IPS-18a (cell line): ENCODE measurements around the gene USF2.

Experiments
- H3K27ac ChIP-seq: one replicate; pipeline ENCODE4 v1.5.1; 2013; ENCODE audit warnings: low read length
- H3K27me3 ChIP-seq: one replicate; pipeline ENCODE4 v1.6.1; 2013; ENCODE audit warnings: mild to moderate bottlenecking, low read length; ENCODE audit not compliant: control insufficient read depth, insufficient read depth
- H3K36me3 ChIP-seq: one replicate; pipeline ENCODE4 v1.6.1; 2013; ENCODE audit warnings: low read depth, low read length; ENCODE audit not compliant: control insufficient read depth
- H3K4me1 ChIP-seq: one replicate; pipeline ENCODE4 v1.6.1; 2013; ENCODE audit warnings: low read depth, low read length; ENCODE audit not compliant: control insufficient read depth
- H3K4me3 ChIP-seq: one replicate; pipeline ENCODE4 v1.5.1; 2013; ENCODE audit warnings: low read length
- H3K9ac ChIP-seq: one replicate; pipeline ENCODE4 v1.6.1; 2013; ENCODE audit warnings: mild to moderate bottlenecking, low read length, moderate library complexity
- H3K9me3 ChIP-seq: one replicate; pipeline ENCODE4 v1.6.1; 2013; ENCODE audit warnings: low read depth, low read length; ENCODE audit not compliant: control insufficient read depth

Gene USF2

DNA sequence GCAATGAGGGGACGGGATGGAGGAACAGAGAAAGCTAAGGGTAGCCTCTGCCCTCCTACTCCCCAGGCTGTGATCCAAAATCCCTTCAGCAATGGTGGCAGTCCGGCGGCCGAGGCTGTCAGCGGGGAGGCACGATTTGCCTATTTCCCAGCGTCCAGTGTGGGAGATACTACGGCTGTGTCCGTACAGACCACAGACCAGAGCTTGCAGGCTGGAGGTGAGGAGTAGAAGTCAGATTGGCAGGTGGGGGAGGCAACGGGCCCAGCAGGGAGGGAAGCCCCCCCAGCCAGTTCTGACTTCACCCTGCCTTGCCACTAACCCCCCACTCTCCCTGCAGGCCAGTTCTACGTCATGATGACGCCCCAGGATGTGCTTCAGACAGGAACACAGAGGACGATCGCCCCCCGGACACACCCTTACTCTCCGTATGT lies 1.6 kb downstream of the USF2 start:
- H3K4me1 ChIP-seq, result peaks cover 3% of the 10 kb centered on the region
- peaks cover 45% of the 10 kb centered on the region for H3K36me3 ChIP-seq
- no peak overlapping the region for H3K27ac ChIP-seq
- no peaks in the 10 kb centered on the region for H3K9me3 ChIP-seq
- H3K4me3 ChIP-seq, result peak overlapping the region; percentile 46
- no peak overlapping the region for H3K9ac ChIP-seq
- H3K27me3 ChIP-seq, result no peaks in the 10 kb centered on the region

DNA sequence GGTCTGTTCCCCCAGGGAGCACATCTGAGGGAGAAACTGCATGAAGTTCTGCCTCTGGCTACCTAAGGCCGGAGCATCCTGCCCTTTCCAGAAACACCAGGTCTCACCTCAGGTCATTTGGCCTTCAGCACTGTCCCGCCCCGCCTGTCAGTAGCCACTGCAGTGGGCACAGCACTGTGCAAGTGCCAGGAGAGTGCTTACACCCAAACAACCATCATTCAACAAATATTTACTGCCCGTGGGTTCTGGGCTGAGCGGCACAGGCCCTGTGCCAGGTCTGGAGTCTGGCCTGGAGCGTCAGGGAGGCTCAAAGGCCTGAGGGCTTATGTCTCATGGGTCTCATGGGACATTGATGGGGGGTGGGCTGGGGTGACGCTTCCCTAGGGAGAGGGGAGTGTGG lies 2.8 kb downstream of the USF2 start:
- Histone ChIP-seq H3K27ac (no peak overlapping the region), H3K4me1 (peaks cover 3% of the 10 kb centered on the region)

GRCh38 chr19:35272122-35272719 lies 3.5 kb downstream of the USF2 start:
- Histone ChIP-seq H3K4me3 (no peak overlapping the region), H3K27ac (no peak overlapping the region), H3K36me3 (peaks cover 50% of the 10 kb centered on the region), H3K27me3 (no peaks in the 10 kb centered on the region), H3K9me3 (no peaks in the 10 kb centered on the region), H3K9ac (no peak overlapping the region), H3K4me1 (no peaks in the 10 kb centered on the region)

More for the DNA sequence above, 2.8 kb downstream of the USF2 start:
- no peak overlapping the region for H3K4me3 ChIP-seq
- no peak overlapping the region for H3K9ac ChIP-seq
- no peaks in the 10 kb centered on the region for H3K27me3 ChIP-seq
- H3K9me3 ChIP-seq, result no peaks in the 10 kb centered on the region
- H3K36me3 ChIP-seq, result peaks cover 47% of the 10 kb centered on the region

DNA sequence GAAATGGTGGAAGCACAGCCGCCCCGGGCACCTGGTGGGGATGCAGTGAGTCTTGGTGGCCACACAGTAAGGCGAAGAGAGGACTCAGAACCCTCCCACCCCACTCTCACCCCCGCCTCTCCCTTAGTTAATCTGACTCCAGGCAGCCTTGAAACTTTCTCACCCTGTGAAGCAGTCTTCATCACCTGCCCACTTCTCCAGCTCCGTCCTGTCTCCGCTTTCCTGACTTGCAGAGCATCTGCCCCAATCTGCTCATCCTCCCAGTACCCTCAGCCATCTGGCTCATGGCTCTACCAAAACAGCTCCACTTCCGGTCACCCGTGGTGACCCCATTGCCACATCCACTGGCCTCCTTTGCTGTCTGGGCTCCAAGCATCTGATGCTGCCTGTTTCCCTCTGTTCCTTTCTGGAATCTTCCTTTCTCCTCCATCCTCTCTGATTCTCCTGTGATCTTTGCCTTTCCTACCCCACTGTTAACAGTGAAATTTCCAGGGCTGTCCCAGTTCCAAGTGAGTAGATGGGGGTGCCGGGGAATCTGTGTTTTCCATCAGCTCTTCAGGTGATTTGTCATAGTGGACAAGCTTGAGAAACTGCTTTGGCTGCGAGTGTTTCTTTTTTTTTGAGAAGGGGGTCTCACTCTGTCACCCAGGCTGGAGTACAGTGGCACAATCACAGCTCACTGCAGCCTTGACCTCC lies 4.3 kb downstream of the USF2 start:
- peaks cover 50% of the 10 kb centered on the region for H3K36me3 ChIP-seq
- no peaks in the 10 kb centered on the region for H3K4me1 ChIP-seq
- H3K9me3 ChIP-seq, result no peaks in the 10 kb centered on the region
- no peak overlapping the region for H3K4me3 ChIP-seq
- H3K9ac ChIP-seq, result no peak overlapping the region
- no peak overlapping the region for H3K27ac ChIP-seq
- no peaks in the 10 kb centered on the region for H3K27me3 ChIP-seq

DNA sequence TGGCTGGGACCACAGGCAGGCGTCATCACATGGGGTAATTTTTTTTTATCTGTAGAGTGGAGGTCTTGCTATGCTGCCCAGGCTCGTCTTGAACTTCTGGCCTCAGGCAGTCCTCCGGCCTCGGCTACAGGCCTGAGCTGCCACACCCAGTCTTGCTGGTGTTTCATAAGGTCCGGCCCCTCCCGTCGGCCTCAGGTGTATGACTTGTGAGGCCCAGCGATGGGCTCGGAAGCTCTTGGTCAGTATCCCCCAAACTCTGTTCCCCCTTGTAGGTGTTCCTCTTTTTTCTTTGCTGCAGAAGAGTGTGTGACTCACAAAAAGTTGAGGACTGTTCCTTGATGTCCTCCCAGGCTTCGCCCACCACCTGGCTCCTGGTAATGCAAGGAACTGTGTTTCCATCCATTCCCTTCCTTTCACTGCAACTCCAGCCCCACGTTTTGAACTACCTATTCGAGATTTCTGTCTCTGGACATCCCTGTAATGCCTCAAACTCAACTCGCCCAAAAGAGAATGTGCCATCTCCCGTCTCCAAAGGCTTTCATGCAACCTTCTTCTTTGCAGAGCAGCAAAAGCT lies 5.0 kb downstream of the USF2 start:
- Histone ChIP-seq H3K27ac (no peak overlapping the region), H3K9ac (no peak overlapping the region), H3K4me3 (no peak overlapping the region), H3K36me3 (peaks cover 50% of the 10 kb centered on the region), H3K9me3 (no peaks in the 10 kb centered on the region), H3K4me1 (no peaks in the 10 kb centered on the region), H3K27me3 (no peaks in the 10 kb centered on the region)

- no peak overlapping the region for H3K9ac ChIP-seq
- H3K27me3 ChIP-seq, result no peaks in the 10 kb centered on the region
- peaks cover 50% of the 10 kb centered on the region for H3K36me3 ChIP-seq
- H3K9me3 ChIP-seq, result no peaks in the 10 kb centered on the region
- no peak overlapping the region for H3K4me3 ChIP-seq
- no peak overlapping the region for H3K27ac ChIP-seq
- H3K4me1 ChIP-seq, result no peaks in the 10 kb centered on the region
Measured at GRCh38 chr19:35274323-35274722, 5.6 kb downstream of the USF2 start.

DNA sequence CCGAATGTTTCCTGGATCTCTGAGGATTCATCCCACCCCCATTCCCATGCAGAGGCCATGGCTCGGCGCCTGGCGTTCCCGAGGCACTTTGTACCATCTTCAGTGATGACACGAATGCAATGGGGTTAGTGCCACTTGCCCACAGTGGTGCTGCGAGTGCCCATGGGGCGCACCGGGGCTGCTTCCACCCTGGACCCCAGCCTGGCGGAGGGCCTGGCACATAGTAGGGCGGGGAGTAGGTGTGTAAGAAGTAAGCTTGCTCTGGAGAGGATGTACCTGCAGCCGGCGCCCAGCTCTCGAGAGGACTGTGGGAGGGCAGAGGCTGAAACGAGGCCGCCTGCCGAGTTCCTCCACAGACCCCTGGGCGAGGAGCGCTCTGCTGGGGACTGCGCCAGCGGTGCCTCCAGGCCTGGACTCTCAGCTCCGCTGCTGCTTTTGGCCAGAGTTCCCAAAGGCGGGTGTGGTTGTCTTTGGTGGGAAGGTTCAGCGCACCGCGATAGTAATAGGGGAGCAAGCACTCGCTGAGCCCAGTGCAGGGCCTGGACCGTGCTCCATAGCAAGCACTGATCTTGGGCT lies 8.0 kb downstream of the USF2 start:
- H3K9ac ChIP-seq, result no peak overlapping the region
- no peaks in the 10 kb centered on the region for H3K27me3 ChIP-seq

DNA sequence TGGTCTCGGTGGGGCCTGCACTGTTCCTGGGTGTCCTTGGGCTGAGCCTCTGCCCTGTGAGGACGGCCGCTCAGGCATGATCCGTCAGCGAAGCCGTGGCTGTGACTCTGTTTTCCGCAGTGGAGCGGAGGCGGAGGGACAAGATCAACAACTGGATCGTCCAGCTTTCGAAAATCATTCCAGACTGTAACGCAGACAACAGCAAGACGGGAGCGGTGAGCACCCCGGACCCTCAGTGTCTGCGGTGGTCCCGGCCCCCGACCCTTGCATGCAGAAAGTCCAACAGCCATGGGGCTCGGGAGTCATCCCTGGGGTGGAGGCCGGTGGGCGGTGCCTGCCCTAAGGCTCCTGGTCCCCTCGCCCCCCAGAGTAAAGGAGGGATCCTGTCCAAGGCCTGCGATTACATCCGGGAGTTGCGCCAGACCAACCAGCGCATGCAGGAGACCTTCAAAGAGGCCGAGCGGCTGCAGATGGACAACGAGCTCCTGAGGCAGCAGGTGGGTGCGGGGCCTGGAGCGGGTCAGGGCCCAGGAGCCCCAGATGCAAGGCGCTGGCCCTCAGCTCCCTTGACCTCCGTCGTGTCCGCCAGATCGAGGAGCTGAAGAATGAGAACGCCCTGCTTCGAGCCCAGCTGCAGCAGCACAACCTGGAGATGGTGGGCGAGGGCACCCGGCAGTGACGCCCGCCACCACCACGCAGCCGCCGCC lies 10.0 kb downstream of the USF2 start:
- no peaks in the 10 kb centered on the region for H3K4me1 ChIP-seq
- H3K9ac ChIP-seq, result no peak overlapping the region
- H3K36me3 ChIP-seq, result peaks cover 23% of the 10 kb centered on the region
- H3K27me3 ChIP-seq, result no peaks in the 10 kb centered on the region
- no peaks in the 10 kb centered on the region for H3K9me3 ChIP-seq
- H3K27ac ChIP-seq, result no peak overlapping the region
- no peak overlapping the region for H3K4me3 ChIP-seq

More for the DNA sequence above, 8.0 kb downstream of the USF2 start:
- H3K4me3 ChIP-seq, result no peak overlapping the region
- no peak overlapping the region for H3K27ac ChIP-seq
- peaks cover 38% of the 10 kb centered on the region for H3K36me3 ChIP-seq
- H3K9me3 ChIP-seq, result no peaks in the 10 kb centered on the region
- no peaks in the 10 kb centered on the region for H3K4me1 ChIP-seq

- Histone ChIP-seq H3K4me1 (no peaks in the 10 kb centered on the region), H3K9ac (no peak overlapping the region), H3K27ac (no peak overlapping the region), H3K9me3 (no peaks in the 10 kb centered on the region), H3K27me3 (no peaks in the 10 kb centered on the region), H3K4me3 (no peak overlapping the region), H3K36me3 (peaks cover 16% of the 10 kb centered on the region)
Measured at GRCh38 chr19:35279374-35279773, 10.6 kb downstream of the USF2 start.

DNA sequence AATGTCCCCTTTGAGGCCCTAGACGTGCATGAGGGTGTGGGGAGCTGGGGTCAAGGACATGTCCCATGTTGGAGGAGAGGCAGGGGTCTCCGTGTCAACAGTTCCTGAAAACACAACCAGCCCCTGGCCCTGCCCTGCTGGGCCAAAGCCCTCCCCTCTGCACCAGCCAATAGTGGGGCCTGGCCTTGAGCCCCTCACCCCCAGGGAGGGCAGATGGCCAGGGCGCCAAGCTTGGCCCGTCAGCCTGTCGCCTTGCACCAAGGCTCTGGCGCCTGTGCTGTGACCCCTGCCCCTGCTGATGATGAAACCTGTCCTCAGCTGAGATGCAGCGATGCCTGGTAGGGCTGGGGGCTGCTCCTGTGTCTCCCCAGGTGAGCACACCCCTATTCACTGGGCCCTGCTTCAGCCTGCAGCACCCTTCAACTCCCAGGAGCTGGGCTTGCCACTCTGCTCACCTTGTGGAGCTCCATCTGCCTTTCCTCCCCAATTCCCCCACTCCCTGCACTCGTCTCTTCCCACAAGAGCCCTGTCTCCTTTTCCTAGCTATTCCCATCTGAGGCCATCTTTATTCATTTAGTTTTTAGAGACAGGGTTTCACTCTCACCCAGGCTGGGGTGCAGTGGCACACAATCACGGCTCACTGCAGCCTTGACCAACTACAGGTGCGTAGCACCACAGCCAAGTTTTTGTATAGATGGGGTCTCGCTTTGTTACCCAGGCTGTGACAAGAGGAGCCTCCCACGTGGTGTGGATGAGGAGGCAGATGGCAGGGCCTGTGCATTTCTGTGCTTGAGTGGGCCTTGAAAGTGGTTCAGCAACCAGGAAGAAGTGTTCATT lies 11.4 kb downstream of the USF2 start:
- Histone ChIP-seq H3K36me3 (peaks cover 14% of the 10 kb centered on the region), H3K4me1 (peaks cover 6% of the 10 kb centered on the region), H3K27me3 (no peaks in the 10 kb centered on the region), H3K4me3 (no peak overlapping the region), H3K27ac (no peak overlapping the region), H3K9me3 (no peaks in the 10 kb centered on the region), H3K9ac (no peak overlapping the region)

- H3K27me3 ChIP-seq, result no peaks in the 10 kb centered on the region
- no peak overlapping the region for H3K27ac ChIP-seq
- H3K36me3 ChIP-seq, result peaks cover 8% of the 10 kb centered on the region
- peaks cover 6% of the 10 kb centered on the region for H3K4me1 ChIP-seq
- H3K4me3 ChIP-seq, result no peak overlapping the region
- no peak overlapping the region for H3K9ac ChIP-seq
- H3K9me3 ChIP-seq, result no peaks in the 10 kb centered on the region
Measured at GRCh38 chr19:35281303-35281702, 12.5 kb downstream of the USF2 start.
